Suprapubic skin (tissue), 4 donors: Measurements from ENCODE around the gene CAMK2N2. TPM values are rescaled to one million over a fixed set of nuclear protein-coding genes. Genes with fewer than 3 reads are reported as not detected.

Experiments
- DNase-seq, 2 donors: peaks; one replicate each; pipeline ENCODE4 v3.0.0-alpha.2; 2019; ENCODE audit warnings: low spot score in 2 of 2
- H3K27ac ChIP-seq: fragments of 200-600 bp; sonication (generic); one replicate; pipeline ENCODE4 v1.5.1; 2019
- H3K27me3 ChIP-seq: fragments of 200-600 bp; sonication (generic); one replicate; pipeline ENCODE4 v1.5.1; 2019
- H3K36me3 ChIP-seq: fragments of 200-600 bp; sonication (generic); one replicate; pipeline ENCODE4 v1.5.1; 2019
- H3K4me1 ChIP-seq: fragments of 200-600 bp; sonication (generic); one replicate; pipeline ENCODE4 v1.5.1; 2019
- H3K4me3 ChIP-seq: fragments of 200-600 bp; sonication (generic); one replicate; pipeline ENCODE4 v1.5.1; 2019; ENCODE audit warnings: mild to moderate bottlenecking
- H3K9me3 ChIP-seq: fragments of 200-600 bp; sonication (generic); one replicate; pipeline ENCODE4 v1.5.1; 2019
- EP300 ChIP-seq: sonication (generic); formaldehyde crosslinking; IDR thresholded peaks from one replicate; pipeline ENCODE4 v1.6.1; 2017; ENCODE audit warnings: antibody characterized with exemption
- POLR2A ChIP-seq, 2 donors: fragments of 450-650 bp; IDR thresholded peaks; one replicate each; pipeline ENCODE4 v1.6.1; 2017; ENCODE audit warnings: antibody characterized with exemption in 2 of 2, mild to moderate bottlenecking in 2 of 2, moderate library complexity in 2 of 2
- POLR2AphosphoS5 ChIP-seq, 3 donors: sonication (generic); formaldehyde crosslinking; IDR thresholded peaks; one replicate each; pipeline ENCODE4 v1.6.1; 2017; ENCODE audit warnings: antibody characterized with exemption in 3 of 3
- WGBS: methylation state at CpG from one replicate; pipeline ENCODE4 v1.1.5; 2018; 5-methylcytosine and 5-hydroxymethylcytosine counted together
- total RNA-seq, 4 donors: library from RNA; depleted of rRNA; stranded (reverse); fragments of >200 nt; gene quantifications; one replicate each; pipeline ENCODE4 v1.1.0, GENCODE V29; 2016
- TF ChIP-seq, protein P1 (sequence below), 2 donors: fragments of 200-600 bp in 1 of 2; fragments of 450-650 bp in 1 of 2; sonication (generic) in 1 of 2; IDR thresholded peaks; one replicate each; pipeline ENCODE4 v1.5.1; 2016 to 2019; ENCODE audit warnings: antibody characterized with exemption in 2 of 2, mild to moderate bottlenecking in 1 of 2, moderate library complexity in 1 of 2

The CAMK2N2 gene
- total RNA-seq, 4 donors from 2014 or later, result not detected

DNA sequence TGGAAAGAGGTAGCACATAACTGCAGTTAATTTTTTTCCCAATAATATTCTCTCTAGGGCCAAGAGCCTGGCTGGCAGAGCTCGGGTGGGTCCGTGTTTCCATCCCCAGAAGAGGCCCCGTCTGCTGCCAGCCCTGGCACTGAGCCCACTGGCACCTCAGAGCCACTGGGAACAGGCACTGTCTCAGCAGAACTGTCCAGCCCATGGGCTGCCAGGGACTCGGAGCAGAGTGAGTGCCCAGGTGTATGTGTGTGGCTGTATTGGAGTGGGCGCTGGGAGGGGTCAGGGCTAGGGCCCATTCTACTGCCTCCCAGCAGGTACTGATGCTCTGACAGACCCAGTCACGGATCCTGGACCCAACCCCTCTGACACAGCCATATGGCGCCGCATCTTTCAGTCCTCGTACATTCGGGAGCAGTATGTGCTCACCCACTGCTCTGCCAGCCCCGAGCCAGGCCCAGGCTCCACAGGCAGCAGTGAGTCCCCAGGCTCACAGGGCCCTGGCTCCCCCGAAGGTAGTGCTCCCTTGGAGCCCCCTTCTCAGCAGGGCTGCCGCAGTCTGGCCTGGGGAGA, 23.0 kb downstream of the CAMK2N2 start:
- Histone ChIP-seq H3K36me3 (peaks cover 14% of the 10 kb centered on the region), H3K4me1 (peaks cover 8% of the 10 kb centered on the region), H3K9me3 (no peaks in the 10 kb centered on the region), H3K4me3 (no peak overlapping the region), H3K27ac (no peak overlapping the region), H3K27me3 (peaks cover 2% of the 10 kb centered on the region)
- DNase-seq, result no peak
- TF ChIP-seq, protein P1, sequence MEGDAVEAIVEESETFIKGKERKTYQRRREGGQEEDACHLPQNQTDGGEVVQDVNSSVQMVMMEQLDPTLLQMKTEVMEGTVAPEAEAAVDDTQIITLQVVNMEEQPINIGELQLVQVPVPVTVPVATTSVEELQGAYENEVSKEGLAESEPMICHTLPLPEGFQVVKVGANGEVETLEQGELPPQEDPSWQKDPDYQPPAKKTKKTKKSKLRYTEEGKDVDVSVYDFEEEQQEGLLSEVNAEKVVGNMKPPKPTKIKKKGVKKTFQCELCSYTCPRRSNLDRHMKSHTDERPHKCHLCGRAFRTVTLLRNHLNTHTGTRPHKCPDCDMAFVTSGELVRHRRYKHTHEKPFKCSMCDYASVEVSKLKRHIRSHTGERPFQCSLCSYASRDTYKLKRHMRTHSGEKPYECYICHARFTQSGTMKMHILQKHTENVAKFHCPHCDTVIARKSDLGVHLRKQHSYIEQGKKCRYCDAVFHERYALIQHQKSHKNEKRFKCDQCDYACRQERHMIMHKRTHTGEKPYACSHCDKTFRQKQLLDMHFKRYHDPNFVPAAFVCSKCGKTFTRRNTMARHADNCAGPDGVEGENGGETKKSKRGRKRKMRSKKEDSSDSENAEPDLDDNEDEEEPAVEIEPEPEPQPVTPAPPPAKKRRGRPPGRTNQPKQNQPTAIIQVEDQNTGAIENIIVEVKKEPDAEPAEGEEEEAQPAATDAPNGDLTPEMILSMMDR (IDR thresholded peaks at IDR 0.05), result no peak
- TF ChIP-seq POLR2AphosphoS5 (IDR thresholded peaks at IDR 0.05) (no peak), POLR2A (IDR thresholded peaks at IDR 0.05) (no peak), EP300 (no peak)
- WGBS, result 55% methylated on average over 7 of the region's 13 CpGs

DNA sequence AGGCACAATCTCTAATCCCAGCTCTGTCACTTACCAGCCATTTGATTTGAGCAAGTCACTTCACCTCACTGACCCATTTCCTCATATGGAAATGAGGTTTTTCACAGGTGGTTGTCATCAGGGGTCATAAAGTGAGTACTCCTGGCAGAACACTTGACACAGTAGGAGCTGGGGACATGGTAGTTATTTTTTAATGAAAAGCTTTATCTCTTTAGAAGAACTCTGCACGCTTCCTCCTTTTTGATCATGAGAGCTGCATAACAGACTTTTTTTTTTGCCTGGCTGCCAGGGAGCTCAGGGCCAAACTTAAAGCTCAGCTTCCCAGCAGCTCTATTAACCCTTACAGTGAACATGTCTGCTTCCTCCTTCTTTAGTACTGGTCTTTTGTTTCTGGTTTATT, 23.5 kb downstream of the CAMK2N2 start:
- H3K36me3 ChIP-seq, result peaks cover 9% of the 10 kb centered on the region
- DNase-seq, result no peak
- H3K4me1 ChIP-seq, result peaks cover 8% of the 10 kb centered on the region
- no peak overlapping the region for H3K27ac ChIP-seq
- TF ChIP-seq EP300 (no peak), POLR2AphosphoS5 (IDR thresholded peaks at IDR 0.05) (no peak), POLR2A (IDR thresholded peaks at IDR 0.05) (no peak)
- TF ChIP-seq, protein P1 (IDR thresholded peaks at IDR 0.05), result no peak
- WGBS, result 38% methylated on average over 1 of the region's 1 CpG
- no peak overlapping the region for H3K4me3 ChIP-seq
- peaks cover 7% of the 10 kb centered on the region for H3K27me3 ChIP-seq
- no peaks in the 10 kb centered on the region for H3K9me3 ChIP-seq

DNA sequence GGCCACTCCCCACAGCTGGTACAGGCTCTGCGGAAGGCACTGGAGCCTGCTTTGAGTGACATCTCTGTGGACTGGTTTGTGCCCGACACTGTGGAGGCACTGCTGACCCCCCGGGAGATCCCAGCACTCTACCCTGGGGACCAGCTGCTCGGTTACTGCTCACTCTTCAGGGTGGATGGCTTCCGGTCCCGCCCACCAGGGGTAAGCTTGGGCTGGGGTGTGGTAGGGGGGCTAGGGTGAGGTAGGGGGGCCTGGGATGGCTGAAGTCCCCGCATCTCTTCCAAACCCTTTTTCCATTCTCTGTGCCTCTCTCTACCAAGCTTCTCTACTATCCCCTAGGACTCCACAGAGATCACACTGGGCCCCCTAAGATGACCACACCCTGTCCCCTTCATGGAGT, 24.1 kb downstream of the CAMK2N2 start:
- Histone ChIP-seq H3K4me1 (peaks cover 8% of the 10 kb centered on the region), H3K27me3 (peaks cover 13% of the 10 kb centered on the region), H3K4me3 (no peak overlapping the region), H3K27ac (no peak overlapping the region), H3K9me3 (no peaks in the 10 kb centered on the region), H3K36me3 (peaks cover 3% of the 10 kb centered on the region)
- TF ChIP-seq POLR2AphosphoS5 (IDR thresholded peaks at IDR 0.05) (no peak), POLR2A (IDR thresholded peaks at IDR 0.05) (no peak), EP300 (no peak)
- TF ChIP-seq, protein P1 (IDR thresholded peaks at IDR 0.05), result no peak
- 81% methylated on average over 5 of the region's 7 CpGs for WGBS
- no peak for DNase-seq

DNA sequence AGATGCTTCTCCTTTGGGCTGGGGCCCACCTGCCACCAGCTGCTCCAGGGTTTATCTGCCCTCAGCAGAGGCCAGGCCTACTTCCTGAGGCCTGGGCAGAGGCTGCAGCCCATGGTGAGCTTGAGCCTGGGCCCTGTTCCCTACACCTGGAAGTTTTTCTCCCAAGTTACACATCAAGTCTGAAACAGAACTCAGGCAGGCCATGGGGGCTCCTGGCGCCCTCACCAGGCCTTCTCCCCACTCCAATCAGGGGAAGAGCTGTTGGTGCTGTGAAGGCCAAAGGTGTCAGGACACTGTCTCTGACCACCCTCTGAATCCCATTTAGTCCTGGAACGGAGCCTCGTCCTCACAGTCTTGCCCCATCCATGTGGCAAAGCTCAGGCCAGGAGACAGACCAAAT, 24.7 kb downstream of the CAMK2N2 start:
- H3K4me1 ChIP-seq, result peaks cover 6% of the 10 kb centered on the region
- H3K27me3 ChIP-seq, result peaks cover 19% of the 10 kb centered on the region
- WGBS, result 80% methylated on average over 1 of the region's 3 CpGs
- no peaks in the 10 kb centered on the region for H3K36me3 ChIP-seq
- H3K4me3 ChIP-seq, result no peak overlapping the region
- H3K9me3 ChIP-seq, result no peaks in the 10 kb centered on the region
- no peak for TF ChIP-seq EP300
- TF ChIP-seq POLR2A (IDR thresholded peaks at IDR 0.05), result no peak
- no peak for TF ChIP-seq POLR2AphosphoS5 (IDR thresholded peaks at IDR 0.05)
- TF ChIP-seq, protein P1 (IDR thresholded peaks at IDR 0.05), result no peak
- DNase-seq, result no peak
- H3K27ac ChIP-seq, result no peak overlapping the region

DNA sequence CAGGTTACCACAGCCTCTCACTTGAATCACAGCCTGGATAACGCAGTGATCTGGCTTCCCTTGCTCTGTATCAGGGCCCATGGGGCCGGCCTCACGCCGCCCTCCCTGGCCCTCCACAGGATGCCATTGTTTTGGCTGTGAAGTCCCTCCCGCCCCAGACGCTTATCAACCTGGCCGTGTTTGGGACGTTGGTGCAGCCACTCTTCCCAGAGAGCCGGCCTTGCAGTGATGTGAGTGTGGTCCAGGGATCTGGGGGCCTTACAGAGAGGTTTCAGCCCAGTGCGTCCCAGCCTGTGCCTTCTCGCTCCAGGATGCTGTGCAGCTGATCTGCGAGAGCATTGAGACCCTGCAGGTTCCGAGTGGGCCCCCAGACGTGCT, 25.3 kb downstream of the CAMK2N2 start:
- no peak for DNase-seq
- TF ChIP-seq POLR2A (IDR thresholded peaks at IDR 0.05) (no peak), POLR2AphosphoS5 (IDR thresholded peaks at IDR 0.05) (no peak), EP300 (no peak)
- TF ChIP-seq, protein P1 (IDR thresholded peaks at IDR 0.05), result no peak
- Histone ChIP-seq H3K27ac (no peak overlapping the region), H3K27me3 (peaks cover 25% of the 10 kb centered on the region), H3K36me3 (no peaks in the 10 kb centered on the region), H3K4me3 (no peak overlapping the region), H3K4me1 (peaks cover 3% of the 10 kb centered on the region), H3K9me3 (no peaks in the 10 kb centered on the region)
- 62% methylated on average over 6 of the region's 14 CpGs for WGBS
